Measurements from ENCODE around the gene CACNA1E. TPM values are rescaled to one million over a fixed set of nuclear protein-coding genes. Genes with fewer than 3 reads are reported as not detected.

CACNA1E gene
- total RNA-seq, 1 experiment from 2014 or later: 0.46 TPM

DNA sequence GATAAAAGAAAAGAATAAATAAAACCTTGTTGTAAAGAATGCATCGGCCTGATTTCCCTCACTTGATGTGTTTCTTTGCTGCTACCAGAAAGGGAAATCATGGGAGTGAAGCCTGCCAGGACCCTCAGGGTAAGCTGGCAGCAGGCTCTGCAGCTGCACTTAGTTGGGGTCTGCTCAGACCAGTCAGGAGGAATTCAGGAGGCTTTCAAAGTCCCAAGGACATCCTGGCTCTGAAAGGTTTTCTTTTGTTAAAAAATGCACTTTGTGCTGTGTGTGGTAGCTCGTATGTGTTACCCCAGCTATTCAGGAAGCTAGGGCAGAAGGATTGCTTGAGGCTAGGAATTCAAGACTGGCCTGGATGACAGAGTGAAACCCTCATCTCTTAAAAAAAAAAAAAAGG lies 323.4 kb downstream of the CACNA1E start:
- Histone ChIP-seq H3K9me3 (ENCODE audit: control insufficient read depth, low read depth, low read length) (no peaks in the 10 kb centered on the region), H3K14ac (ENCODE audit: insufficient read depth, low read length) (0 out of 2 replicates have a peak overlapping the region, but pooled peaks have one; percentile 55), H2BK12ac (ENCODE audit: insufficient read length, low read depth, low read length) (no peak overlapping the region), H4K91ac (ENCODE audit: insufficient read length, low read depth, low read length) (no peak overlapping the region), H2BK120ac (ENCODE audit: low read depth, low read length, poor library complexity, severe bottlenecking) (no peak overlapping the region), H3K23me2 (ENCODE audit: insufficient read length, low read depth, low read length, poor library complexity, severe bottlenecking) (no peaks in the 10 kb centered on the region), H3K9ac (ENCODE audit: extremely low read depth, insufficient read length, low read length) (no peak overlapping the region), H4K8ac (replicated peaks; ENCODE audit: insufficient read length, low read depth, low read length) (no peak overlapping the region), H4K5ac (ENCODE audit: insufficient read length, low read depth, low read length) (no peak overlapping the region), H3K4me2 (ENCODE audit: insufficient read depth, insufficient read length, low read length) (no peak overlapping the region), H3K23ac (ENCODE audit: insufficient read length, low read depth, low read length) (no peak overlapping the region), H3K4ac (ENCODE audit: low read depth, low read length) (no peak overlapping the region), H2AFZ (ENCODE audit: low read length) (no peak overlapping the region), H3K56ac (ENCODE audit: insufficient read length, low read depth, low read length) (no peak overlapping the region), H3K4me1 (ENCODE audit: insufficient read depth, low read length) (no peaks in the 10 kb centered on the region), H3K27ac (ENCODE audit: insufficient read length, low read depth, low read length) (no peak overlapping the region), H3T11ph (ENCODE audit: low read length) (no peak overlapping the region), H3K79me2 (ENCODE audit: insufficient read depth, low read length) (no peaks in the 10 kb centered on the region), H2BK15ac (ENCODE audit: low read depth, low read length) (no peak overlapping the region), H2BK5ac (ENCODE audit: insufficient read length, low read length) (no peak overlapping the region), H3K79me1 (ENCODE audit: insufficient read depth, low read depth, low read length, poor library complexity, severe bottlenecking) (no peaks in the 10 kb centered on the region), H3K27me3 (ENCODE audit: insufficient read depth, low read length) (no peaks in the 10 kb centered on the region), H2AK5ac (ENCODE audit: insufficient read length, low read length) (no peak overlapping the region), H4K20me1 (ENCODE audit: control insufficient read depth, insufficient read depth, insufficient read length) (no peaks in the 10 kb centered on the region), H3K18ac (ENCODE audit: insufficient read length, low read depth, low read length) (no peak overlapping the region), H2BK20ac (ENCODE audit: low read depth, low read length, poor library complexity, severe bottlenecking) (no peak overlapping the region)
- Mint-ChIP-seq H3K4me3 (no peak overlapping the region), H3K36me3 (ENCODE audit: insufficient read depth in 1 of 3, low read depth in 3 of 3) (no peaks in the 10 kb centered on the region), H3K4me1 (peaks cover 8 to 15% of the 10 kb centered on the region in 2 experiments; a peak in 3 of 4 replicates), H3K27me3 (ENCODE audit: low read depth) (peaks cover 1% of the 10 kb centered on the region), H3K9me3 (no peaks in the 10 kb centered on the region), H3K27ac (no peak overlapping the region)
- WGBS (ENCODE audit: extremely low coverage, insufficient read length, low lambda C conversion rate): no CpG with 5 or more reads among the region's 2 CpGs
- no peak for DNase-seq
- TF ChIP-seq, protein P1, sequence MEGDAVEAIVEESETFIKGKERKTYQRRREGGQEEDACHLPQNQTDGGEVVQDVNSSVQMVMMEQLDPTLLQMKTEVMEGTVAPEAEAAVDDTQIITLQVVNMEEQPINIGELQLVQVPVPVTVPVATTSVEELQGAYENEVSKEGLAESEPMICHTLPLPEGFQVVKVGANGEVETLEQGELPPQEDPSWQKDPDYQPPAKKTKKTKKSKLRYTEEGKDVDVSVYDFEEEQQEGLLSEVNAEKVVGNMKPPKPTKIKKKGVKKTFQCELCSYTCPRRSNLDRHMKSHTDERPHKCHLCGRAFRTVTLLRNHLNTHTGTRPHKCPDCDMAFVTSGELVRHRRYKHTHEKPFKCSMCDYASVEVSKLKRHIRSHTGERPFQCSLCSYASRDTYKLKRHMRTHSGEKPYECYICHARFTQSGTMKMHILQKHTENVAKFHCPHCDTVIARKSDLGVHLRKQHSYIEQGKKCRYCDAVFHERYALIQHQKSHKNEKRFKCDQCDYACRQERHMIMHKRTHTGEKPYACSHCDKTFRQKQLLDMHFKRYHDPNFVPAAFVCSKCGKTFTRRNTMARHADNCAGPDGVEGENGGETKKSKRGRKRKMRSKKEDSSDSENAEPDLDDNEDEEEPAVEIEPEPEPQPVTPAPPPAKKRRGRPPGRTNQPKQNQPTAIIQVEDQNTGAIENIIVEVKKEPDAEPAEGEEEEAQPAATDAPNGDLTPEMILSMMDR (conservative IDR thresholded peaks at IDR 0.05): no peak
